GM18508 (cell line): ENCODE measurements around the gene RREB1.

Source experiments
- ATAC-seq: cut with Tn5 transposase; IDR thresholded peaks from one replicate; pipeline ENCODE4 v1.9.1; 2021; ENCODE audit warnings: moderate number of reproducible peaks; ENCODE audit not compliant: insufficient read depth, unreplicated experiment

RREB1 gene

DNA sequence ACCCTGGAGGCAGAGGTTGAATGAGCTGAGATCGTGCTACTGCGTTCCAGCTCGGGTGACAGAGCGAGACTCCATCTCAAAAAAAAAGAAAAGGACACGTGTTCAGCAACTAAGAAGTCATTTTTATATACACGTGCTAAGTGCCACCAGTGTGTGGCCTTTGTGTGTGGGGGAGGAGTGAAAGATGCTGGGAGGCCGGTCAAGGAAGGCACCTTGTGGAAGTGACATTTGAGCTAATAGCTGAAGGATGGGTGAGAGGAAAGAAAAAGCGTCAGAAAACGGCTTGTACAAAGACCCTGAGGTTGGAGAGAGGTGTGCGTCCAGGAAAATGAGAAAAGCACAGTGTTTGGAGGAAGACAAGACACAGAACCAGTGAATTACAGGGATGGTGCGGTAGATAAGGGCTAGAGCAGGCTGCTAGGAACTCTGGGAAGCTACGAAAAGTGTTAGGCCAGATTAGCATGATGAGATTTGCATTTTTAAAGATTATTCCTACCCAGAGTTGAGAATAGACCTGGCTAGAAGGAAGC lies 11.6 kb downstream of the RREB1 start:
- ATAC-seq = no peak

DNA sequence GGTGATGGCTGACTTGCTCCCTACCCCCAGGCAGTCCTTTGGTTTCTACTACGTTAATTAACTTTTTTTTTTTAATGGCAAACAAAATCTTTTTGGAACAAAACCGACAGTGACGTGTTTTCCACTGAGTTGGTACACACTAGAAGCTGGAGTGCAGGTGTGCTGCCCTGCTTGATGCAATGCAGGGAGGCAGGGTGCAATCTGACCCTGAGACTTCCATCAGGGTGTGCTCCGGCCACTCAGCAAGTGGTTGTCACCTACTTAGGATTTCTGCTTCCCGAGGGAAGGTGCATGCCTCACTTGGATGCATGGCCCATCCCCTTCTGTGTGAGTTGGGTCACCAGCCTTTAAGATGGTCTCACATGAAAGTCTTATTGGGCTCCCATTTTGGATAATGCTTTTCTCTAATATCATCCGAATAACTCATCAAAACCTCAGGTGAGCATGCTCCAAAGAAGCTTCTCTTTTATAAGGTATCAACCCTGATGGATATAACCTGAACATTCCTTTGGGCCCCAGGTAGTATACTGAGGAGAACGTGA lies 14.0 kb downstream of the RREB1 start:
- ATAC-seq = no peak

DNA sequence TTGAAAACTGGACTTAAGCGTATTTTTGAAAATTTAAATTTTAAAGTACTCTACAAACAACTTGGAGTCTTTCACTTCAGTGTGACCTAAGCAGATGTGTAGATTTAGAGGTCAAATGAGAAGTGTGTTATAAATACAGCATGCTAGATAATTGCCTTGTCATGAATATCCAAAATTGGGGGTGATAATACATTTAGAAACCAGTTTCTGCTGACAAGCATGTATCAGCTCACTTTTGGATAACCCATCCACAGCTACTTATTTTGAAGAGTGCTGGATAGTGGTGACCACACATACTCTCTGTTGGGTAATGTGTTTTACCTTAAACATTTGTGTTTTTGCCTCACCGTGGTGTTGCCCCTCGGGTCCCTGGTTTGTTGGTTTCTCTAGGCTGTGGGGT lies 14.9 kb downstream of the RREB1 start:
- no peak for ATAC-seq

DNA sequence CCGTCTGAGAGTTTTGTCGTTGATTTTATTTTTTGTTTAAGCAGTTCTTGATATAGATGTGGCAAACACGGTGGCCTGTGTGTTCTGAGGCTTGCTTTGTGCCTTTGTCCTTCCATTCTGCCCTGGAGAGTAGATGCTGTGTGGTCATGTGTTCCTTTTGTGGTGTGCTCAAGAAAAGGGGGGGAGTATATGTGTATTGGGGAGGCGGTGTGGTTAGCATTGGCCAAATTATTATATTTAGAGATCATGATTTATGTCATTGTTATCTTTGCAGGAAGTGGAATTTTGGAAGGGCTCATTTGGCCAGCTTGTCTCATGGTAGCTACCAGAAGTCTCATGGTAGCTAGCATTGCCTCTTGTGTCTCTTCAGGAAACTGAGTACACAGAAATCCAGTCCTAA lies 16.4 kb downstream of the RREB1 start:
- no peak for ATAC-seq

DNA sequence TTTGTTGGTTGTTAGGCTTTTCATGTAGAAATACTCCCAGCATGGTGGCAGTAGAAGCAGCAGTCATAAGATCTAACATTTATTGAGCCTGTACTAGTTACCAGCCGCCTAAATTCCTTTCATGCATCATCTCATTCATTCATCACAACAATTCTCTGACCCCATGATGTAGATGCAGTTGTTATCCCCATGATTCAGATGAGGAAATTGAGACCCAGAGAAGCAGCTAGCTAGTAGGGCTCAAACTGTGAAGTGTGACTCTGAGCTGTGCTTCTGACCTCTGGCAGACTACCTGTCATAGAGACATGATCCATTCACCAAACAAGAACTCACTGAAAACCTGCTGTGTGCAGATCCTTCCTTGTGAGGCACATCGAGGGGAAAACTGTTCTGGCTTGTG lies 16.9 kb downstream of the RREB1 start:
- no peak for ATAC-seq

DNA sequence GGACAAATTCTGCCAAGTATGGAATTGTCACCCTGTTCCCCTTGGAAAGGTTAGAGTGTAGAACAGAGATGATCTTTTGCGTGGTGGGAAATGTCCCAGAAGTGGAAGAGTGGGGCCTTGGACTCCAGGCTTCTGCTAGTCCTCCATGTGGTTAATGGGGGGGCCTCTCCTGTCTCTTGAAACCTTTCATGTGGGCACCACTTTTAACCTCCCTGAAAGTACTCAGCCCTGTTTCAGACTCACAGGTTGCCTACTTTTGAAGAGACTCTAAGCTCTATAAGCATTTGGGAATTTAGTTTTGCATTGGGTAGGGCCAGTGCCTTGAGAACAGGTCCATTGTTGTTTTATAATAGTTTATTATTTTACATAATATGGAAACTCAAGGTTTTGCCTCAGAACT lies 17.5 kb downstream of the RREB1 start:
- ATAC-seq = no peak

DNA sequence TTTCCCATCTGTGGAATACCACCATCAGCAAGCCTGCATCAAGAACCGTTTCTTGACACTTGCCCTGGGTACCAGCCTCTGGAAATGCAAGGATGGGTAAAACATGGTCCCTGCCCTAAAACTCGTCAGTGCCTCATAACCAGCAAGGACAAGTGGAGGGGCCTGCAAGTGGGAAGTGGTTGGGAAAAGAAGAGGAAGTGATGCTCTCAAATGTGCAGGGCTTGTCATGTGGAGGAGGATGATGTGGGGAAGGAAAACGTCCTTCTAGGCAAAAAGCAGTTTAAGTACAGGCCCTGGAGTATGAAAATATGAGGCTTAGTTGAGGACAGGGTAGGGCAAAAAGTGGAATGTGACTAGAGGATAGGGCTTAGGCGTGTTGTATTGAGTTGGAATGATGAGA lies 19.0 kb downstream of the RREB1 start:
- ATAC-seq = no peak

DNA sequence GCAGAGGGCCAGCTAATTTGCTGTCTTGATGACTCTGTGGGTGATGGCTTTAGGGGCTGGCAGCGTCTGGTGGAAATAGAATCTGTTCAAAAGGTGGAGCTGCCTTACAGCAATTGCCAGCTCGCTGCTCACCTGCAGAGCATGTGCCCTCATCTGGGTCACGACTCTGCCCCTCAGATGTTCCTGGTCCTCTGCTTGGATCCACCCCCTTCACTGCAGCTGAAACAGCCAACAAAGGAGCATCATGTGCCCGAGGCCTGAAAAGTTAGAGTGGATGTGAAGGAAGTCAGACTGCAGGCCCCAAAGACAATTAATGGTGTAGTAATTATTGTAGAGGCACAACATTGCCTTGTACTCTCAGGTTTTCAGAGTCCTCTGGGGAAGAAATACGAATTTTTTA lies 19.9 kb downstream of the RREB1 start:
- ATAC-seq = no peak

DNA sequence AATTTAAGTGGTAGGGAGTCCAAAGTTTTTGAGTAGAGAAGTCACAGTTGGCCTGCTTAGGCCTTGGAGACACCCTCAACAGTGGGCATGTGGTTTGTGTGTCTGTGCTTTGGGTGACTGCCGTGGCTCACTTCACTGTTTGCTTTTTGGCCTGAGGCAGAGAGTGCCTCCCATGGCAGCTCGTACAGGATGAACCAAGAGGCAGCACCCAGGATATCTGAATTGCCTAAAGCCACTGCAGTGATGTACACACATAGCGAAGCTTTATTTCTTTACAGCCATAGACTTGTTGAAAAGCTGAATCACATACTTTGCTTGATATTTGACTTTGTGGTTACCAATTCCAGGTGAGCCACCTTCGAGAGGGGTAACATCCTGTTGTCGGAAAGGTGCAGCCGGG lies 21.6 kb downstream of the RREB1 start:
- ATAC-seq = no peak

DNA sequence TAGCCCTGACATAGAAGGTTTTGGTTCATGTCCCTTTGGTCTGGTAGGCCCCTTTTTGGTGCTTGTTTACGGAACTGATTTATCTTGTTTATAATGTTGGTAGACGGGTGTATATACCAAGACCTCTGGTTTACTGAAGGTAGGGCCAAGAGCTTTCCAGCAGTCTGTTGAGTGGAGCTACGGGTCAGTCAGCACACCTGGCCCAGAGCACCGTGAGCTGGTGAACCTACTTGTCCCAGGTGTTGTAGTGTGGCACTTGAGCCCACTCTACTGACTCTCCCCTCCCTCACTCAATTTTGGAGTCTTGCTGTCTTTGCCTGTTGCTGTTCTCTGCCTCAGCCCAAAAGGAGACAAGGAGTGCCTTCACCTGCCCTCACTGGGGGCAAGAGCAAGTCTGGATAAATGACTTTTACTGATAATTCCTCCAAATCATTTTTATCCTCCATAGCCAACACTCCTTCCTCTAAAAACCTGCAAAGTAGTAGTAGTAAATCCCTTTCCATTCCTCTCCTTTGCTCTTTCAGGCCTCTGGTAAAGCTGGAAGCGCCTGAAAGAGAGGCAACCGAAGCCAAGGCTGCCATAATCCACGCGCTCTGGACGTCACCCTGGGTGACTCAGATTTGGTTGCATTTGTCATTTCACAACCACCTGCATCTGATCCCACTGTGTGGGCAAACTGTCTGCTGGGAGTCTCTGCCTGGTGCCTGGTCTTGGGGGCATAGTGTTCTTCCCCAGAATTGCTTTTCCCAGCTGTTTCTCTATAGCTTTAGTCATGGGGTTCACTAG lies 22.2 kb downstream of the RREB1 start:
- ATAC-seq = no peak

DNA sequence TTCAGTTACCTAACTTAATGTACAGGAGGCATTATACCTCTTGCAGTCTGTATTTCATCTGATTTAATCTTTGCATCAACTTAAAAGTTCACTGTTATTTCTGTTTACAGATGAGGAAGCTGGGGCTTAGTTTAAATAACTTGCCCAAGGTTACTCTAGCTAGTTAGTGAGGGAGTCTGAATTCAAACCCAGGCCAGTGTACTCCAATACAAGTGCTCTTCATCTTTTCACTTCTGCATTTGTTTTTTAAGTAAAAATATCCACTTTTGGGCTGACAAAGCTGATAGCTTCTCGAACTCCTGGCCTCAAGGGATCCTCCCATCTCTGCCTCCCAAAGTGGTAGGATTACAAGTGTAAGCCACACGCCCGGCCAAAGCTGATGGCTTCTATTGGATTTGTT lies 23.6 kb downstream of the RREB1 start:
- no peak for ATAC-seq

DNA sequence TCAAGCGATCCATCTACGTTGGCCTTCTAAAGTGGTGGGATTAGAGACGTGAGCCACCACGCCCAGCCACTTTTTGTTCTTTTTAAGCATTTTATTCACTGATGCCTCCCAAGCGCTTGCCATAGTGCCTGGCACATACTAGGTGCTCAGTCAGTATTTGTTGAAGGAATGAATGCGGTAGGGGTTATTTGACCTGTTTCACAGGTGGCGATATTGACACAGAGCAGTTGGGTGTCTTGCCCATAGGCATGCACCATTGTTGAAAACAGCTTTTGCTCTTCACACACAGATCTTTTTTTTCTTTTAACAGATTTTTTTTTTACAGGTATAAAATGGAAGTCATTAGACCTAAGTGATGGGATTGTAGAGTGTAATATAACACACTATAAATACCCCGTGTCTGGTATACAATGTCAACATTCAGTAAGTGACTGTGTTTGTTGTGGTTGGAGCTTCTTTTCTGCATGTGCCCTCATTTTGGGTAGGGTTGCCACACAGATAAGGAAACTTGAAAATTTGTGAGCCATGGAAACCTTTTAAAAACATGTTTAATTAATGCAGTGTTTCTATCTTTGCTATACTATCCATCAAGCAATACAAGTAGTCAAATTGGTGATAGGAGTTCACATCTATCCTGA lies 24.8 kb downstream of the RREB1 start:
- ATAC-seq = no peak

DNA sequence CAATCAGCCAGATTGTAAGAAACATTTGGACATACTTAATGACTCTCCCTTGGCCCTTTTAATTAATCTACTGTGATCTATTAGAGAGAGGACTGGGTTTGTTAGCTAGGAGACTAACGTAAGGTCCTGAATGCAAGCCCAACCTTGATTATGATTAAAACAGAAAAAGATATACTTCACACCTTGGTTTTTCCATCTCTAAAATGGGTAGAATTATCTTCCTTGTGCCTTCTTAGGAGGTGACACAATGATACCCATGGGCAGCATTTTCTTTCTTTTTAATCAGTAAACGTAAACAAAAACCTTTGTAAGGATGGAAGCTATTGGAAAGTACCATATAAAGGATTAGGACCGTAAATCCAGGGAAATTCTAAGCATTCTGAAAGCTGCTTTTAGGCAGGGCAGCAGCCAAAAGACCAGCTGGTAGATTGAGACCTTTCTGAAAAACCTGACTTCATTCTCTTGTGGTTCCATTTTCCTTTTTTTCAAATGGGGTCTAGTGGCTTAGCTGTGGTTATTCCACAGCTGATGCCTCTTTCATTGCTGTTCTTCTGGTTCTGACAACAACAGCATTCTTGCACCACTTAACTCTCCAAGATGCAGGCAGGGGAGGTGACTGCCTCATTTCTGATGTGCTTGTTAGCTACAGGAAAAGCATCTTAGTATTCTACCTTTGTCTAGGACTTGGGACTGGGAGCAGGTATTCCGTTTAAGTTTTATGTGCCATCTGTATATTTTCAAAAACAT lies 27.4 kb downstream of the RREB1 start:
- ATAC-seq = no peak

DNA sequence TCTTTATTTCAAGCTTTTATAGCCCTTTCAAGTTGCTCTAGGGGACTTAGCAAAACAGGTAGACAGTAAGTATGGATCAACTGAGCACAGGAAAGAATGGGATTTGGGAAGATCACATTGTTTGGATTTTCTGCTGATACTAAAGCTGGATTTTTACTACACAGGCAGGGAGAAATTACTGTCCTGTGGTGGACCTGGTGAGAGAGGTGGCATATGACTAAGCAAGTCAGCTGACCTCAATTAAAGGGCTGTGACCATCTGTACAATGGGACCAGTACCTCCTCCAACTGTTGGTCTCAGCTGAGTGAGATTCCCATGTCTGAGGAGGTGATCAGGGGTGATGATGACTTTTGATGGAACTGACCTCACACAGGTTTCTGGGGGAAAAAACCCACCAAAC lies 28.0 kb downstream of the RREB1 start:
- no peak for ATAC-seq

DNA sequence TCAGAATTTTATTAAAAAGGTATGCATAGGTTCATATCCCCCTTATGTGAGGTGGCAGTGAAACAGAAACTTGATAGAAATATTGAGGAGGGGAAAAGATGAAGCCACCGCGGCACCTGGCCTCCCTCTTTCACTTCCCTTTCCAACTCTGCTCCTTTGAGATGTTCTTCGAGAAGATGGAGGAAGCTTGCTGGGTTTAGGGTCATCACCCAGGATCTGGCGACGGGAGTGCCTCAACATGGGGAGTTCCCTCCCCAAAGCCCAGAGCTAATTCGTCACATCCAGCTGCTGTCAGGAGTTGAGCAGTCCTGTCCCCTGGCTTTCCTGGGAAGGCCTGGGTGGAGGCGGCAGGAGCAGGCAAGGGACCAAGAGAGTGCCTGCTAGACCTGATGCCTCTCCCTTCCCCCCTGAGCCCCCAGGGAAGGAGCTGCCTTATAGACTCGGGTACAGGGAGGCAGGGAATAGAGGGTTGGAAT lies 29.1 kb downstream of the RREB1 start:
- ATAC-seq = no peak

DNA sequence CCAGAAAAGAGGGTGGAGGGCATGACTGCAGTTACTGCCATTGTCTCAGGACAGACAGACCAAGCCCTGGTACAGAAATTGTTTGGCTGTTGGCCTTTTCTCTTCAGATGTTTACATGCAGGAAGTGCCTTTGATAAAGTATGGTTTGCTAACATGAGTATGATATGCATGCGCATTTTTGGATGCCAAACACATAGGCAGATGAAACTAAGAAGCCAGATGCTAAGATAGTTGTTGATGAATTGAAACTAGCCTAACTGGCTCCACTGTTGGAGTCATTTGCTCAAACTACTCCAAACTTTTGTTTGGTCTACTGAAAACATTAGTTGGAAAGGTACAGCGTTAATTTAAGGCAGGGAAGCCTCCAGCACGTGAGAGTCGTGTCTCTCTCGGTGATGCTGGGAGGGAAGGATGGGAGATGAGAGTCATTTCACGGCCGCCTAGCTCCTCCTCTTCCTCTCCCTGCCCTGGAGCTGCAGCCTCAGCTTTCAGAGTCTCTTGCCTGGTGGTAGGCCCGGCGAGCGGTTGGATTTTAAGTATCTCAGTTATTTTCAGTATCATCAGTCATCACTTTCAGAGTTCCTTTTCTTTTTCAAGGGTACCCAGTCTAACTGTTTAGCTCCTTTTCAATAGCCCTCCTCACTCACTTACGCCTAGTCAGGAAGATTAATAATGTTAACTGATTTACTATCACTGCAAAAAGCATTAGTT lies 29.7 kb downstream of the RREB1 start:
- ATAC-seq = no peak

DNA sequence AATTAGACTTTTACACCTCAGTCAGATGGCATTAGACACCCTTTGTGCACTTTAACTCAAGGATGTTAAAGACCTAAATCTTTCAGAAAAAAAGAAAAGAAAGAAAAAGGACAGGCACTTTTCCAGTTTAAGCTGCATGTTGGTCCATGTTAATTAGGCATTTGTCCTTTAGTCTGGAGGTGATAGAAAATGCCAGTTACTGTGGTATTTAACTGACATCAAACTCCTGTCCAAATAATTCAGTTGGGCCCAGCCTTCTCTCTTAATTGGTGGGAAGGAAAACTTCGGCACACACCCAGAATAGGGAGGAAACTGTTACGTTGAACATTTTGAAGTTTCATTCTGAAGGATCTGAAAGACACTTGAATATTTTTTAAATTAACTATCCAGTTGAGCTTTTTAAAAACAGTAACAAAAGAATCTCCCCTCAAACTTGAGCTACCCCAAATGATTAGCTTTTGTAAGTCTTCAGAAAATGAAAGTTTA lies 30.3 kb downstream of the RREB1 start:
- no peak for ATAC-seq

DNA sequence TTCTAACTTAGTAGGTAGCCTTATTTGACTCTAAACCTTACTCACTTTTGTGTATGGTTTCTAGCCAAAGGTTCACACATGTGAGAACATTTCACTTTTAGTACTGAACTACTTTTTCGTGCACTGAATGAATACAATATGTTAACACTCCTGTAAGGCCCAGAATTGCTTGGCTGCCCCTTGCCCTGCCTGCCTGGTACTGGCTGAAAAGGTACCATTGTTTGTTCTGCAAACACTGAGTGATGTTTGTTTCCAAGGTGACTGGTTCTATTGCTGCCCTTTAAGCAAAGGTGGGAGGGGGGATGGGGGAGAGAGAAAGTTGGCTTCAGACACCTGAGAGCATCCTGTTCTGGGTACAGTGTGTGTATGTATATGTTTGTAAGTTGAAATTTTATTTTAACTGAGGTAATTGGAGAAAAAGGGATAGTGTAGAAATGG lies 31.2 kb downstream of the RREB1 start:
- no peak for ATAC-seq

DNA sequence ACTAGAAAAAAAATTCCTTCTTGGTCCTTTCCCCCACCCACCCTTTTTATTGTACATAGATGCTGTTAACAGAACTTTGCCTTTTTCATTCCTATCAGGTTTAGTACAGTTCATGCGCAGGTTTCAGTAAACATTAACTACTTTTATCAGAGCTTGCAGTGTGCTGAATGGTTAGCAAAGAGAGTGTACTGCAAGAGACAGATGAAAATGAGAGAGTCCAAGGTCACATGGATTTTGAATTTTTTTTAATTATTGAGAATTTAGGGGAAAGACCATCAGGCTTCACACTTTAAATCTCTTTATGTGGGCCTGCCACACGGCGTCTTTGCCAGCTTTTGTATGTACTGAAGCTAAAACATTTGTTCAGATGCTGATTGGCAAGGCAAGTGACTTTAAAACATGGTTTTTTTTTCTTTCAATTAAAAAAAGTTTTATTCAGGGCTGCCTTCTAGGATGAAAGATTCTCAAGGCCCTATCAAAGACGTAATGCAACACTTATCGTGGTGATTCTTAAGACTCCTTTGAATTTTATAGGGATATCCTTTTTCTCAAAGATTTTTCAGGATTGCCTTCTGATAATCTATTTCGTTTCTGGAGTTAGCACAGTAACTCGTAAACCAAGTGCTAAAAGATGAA lies 32.2 kb downstream of the RREB1 start:
- ATAC-seq = no peak
